NCI-H526 treated with DMSO at 0.1 percent for 48 hours (cell line): ENCODE data around the gene CCM2.

Experiments
- DNase-seq: peaks from one replicate; lab custom pipeline; 2025; lab: John Stamatoyannopoulos, UW

Gene CCM2

GRCh38 chr7:45035371-45035770 is 35.4 kb downstream of the CCM2 start:
- DNase-seq: no peak

DNA sequence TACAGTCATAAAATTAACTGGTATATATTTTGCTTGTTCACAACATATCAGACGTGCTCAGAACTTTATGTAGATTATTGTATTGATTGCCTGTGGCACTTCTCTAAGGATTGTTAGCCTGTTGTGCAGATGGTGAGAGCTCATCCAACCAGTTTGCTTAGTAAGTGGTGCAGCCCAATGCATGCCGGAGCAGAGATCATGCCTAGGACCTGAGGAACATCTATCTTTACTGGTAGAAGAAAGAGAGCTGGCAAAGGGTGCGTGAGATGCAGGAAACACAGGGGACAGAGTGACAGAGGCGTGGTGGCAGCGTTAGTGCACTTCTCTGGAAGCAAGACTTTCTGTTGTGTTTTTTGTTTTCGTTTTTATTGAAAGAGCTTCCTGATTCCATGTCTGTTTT is 35.9 kb downstream of the CCM2 start:
- DNase-seq: no peak

- no peak for DNase-seq
Observed at GRCh38 chr7:45036317-45036716, 36.3 kb downstream of the CCM2 start.

GRCh38 chr7:45036796-45037195 is 36.8 kb downstream of the CCM2 start:
- DNase-seq: no peak

- DNase-seq: no peak
Observed at GRCh38 chr7:45037876-45038275, 37.9 kb downstream of the CCM2 start.

- no peak for DNase-seq
Observed at GRCh38 chr7:45039106-45039505, 39.1 kb downstream of the CCM2 start.

GRCh38 chr7:45044338-45044737 is 44.3 kb downstream of the CCM2 start:
- DNase-seq: no peak

DNA sequence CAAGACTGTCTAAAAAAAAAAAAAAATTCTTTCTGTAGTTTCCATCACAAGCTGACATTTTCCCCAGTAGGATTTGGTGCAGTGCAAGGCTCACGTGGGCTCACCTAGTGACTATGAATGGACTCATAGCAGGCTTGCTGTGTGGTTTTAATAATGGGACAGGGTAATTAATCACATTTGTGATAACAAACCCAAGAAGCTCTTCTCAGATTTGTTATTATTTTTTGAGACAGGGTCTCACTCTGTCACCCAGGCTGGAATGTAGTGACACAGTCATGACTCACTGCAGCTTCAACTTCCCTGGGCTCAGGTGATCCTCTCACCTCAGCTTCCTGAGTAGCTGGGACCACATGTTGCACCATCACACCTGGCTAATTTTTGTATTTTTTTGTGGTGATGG is 48.7 kb downstream of the CCM2 start:
- DNase-seq: no peak

GRCh38 chr7:45050198-45050597 is 50.2 kb downstream of the CCM2 start:
- DNase-seq: no peak

- no peak for DNase-seq
Observed at GRCh38 chr7:45052011-45052410, 52.0 kb downstream of the CCM2 start.

DNA sequence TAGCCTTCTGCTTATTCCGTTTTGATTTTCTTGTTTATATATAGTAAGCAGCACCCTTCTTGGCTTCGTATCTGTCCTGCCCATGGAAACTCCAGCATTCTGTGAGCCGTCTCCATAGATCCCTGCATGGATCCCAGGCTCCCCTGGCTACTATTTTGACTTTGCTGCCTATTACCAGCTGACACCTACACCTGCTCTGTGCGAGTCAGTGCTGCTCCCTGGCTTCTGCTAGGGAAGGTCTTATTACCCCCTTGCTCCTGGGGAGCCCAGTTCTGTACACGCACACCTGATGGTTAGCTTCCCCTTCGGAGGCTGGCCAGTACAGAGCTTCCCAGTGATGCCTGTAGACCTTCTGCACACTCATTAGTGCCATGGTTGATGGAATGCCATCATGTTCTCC is 53.4 kb downstream of the CCM2 start:
- no peak for DNase-seq

GRCh38 chr7:45053941-45054340 is 53.9 kb downstream of the CCM2 start:
- no peak for DNase-seq

DNA sequence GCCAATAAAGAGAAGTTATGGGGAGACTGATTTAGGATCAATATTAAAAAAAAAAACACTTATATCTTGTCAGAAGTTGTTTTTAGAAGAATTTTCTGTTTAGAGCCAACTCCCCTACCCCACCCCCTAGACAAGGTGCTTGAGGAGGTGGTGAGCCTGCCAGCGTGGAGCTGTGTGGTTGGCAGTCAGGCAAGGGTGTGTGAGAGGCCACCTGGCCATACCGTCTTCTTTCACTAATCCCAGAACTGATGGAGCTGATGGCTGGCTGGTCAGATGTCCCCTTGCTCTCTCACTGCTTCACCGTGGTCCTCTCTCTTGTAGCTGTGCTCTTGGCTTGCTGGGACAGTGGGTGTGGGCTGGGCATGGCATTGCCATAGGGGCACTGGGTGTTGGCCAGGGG is 54.4 kb downstream of the CCM2 start:
- no peak for DNase-seq

- no peak for DNase-seq
Observed at GRCh38 chr7:45055016-45055415, 55.0 kb downstream of the CCM2 start.

DNA sequence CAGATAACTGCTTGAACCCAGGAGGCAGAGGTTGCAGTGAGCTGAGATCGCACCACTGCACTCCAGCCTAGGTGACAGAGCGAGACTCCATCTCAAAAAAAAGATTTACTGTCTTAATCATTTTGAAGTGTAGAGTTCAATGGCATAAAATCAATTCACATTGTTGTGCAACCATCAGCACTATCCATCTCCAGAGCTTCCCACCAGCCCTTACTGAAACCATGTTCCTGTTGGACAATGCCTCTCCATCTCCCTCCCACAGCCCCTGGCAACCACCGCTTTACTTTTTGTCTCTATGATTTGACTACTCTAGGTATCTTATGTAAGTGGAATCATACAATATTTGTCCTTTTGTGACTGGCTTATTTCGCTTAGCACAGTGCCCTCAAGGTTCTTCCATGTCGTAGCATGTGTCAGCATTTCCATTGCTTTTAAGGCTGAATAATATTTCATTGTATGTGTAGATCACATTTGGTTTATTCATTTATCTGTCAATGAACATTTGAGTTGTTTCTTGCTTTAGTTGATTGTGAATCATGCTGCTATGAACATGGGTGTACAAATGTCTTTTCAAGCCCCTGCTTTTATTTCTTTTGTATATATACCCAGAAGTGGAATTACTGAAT is 55.7 kb downstream of the CCM2 start:
- no peak for DNase-seq

- no peak for DNase-seq
Observed at GRCh38 chr7:45057878-45058277, 57.9 kb downstream of the CCM2 start.

- DNase-seq: no peak
Observed at GRCh38 chr7:45060295-45060694, 60.3 kb downstream of the CCM2 start.

DNA sequence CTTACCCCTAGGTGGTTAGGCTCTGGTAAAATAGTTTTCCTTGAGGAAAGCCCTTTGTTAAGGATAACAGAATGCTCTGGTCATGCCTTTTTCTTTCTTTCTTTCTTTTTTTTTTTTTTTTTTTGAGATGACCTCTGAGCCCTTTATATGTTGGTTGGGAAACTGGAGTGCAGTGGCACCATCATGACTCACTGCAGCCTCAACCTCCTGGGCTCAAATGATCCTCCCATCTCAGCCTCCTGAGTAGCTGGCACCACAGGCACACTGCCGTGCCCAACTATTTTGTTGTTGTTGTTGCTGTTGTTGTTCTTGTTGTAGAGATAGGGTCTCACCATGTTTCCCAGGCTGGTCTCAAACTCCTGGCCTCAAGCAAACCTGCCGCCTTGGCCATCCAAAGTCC is 61.4 kb downstream of the CCM2 start:
- no peak for DNase-seq

- no peak for DNase-seq
Observed at GRCh38 chr7:45061806-45062425, 61.9 kb downstream of the CCM2 start.

- DNase-seq: no peak
Observed at GRCh38 chr7:45064047-45064725, 64.2 kb downstream of the CCM2 start.

DNA sequence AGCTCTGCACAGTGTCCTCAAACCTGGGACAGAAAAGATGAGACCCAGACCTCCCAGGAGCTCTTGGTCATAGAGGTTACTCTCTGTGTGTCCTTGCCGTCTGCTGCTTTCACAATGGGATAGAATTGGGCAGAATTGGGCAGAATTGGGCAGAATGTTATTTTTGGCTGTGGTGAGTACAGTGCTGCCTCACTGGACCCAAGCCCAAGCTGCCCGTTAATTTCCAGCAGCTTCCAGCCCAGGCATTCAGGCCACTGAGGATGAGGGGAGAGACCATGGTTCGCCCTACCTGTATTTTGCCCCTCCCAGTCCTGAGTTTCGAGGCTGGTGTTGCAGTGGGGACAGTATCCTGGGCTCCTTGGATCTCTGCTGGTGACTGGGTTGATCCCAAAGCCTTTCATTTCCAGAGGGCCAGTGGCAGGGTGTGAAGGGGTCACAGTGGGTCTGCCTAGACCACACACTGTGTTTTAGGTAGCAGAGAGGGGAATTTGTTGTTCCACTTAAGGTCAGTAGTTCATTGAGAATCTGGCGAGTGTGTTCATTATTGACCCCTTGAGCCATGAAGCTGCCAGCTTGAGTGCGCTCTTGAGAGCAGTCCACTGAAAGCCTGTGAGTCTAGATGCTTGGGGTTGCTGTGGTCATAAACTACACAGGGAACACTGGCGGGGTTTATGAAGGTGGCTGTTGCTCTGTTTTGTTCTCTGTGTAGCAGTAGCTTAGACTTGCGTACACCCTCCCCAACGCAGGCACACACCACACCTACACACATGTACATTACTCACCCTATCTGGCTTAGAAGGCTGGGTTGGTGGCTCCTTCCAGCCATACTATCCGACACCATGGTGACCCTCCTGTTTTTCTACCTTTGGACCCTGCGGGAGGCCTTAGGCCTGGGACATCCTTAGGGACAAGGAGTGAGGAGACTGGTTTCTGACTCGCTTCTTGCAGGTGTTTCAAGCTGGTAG is 65.3 kb downstream of the CCM2 start:
- DNase-seq: no peak

DNA sequence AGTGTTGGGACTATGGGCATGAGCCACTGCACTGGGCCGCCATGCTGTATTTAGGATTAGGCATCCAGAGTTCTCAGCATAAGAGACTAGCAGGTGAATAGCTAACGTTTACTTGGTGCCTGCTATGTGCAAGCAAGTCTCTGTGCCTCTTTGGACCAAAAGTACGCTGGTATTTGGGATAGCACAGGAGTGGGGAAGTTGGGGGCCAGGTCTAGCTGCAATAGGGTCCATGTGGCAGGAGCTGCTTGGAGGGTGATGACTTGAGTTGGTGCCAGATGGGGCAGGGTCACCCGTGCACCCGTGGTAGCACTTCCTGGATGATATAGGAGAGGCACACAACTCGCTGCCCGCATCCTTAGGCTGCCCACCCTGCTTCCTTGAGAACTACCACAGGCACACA is 66.4 kb downstream of the CCM2 start:
- no peak for DNase-seq

GRCh38 chr7:45067582-45067981 is 67.6 kb downstream of the CCM2 start:
- no peak for DNase-seq
